HAP-1 (cell line): ENCODE measurements around the gene SMIM3.
"Not testable (repeated sequence)": the region's sequence is repeated elsewhere in the genome, so short reads cannot be mapped to it uniquely, and the experiment has no call there.

ENCODE experiments used
- DNase-seq, 2 experiments: peaks; one replicate each; pipeline ENCODE4 v3.0.0-alpha.2; 2016 to 2020; ENCODE audit warnings: low spot score in 2 of 2
- H3K27me3 ChIP-seq: fragments of 250-450 bp; sonication (Bioruptor Pico); 2 replicates; pipeline ENCODE4 v1.5.1; 2020; ENCODE audit warnings: low read depth, mild to moderate bottlenecking, moderate library complexity
- H3K36me3 ChIP-seq: fragments of 250-450 bp; sonication (Bioruptor Pico); replicated peaks from 2 replicates; pipeline ENCODE4 v1.5.1; 2020; ENCODE audit warnings: mild to moderate bottlenecking
- H3K4me1 ChIP-seq: fragments of 250-450 bp; sonication (Bioruptor Pico); 2 replicates; pipeline ENCODE4 v1.5.1; 2020; ENCODE audit warnings: mild to moderate bottlenecking
- H3K4me3 ChIP-seq: fragments of 250-450 bp; sonication (Bioruptor Pico); 2 replicates; pipeline ENCODE4 v1.5.1; 2020; ENCODE audit warnings: mild to moderate bottlenecking, moderate library complexity
- H3K9me3 ChIP-seq: fragments of 250-450 bp; sonication (Bioruptor Pico); 2 replicates; pipeline ENCODE4 v1.5.1; 2020; ENCODE audit warnings: mild to moderate bottlenecking, moderate library complexity
- in situ Hi-C: fragments of 300-500 bp; cut with MboI; formaldehyde crosslinking; loops from 3 replicates; pipeline ENCODE4 v1.14.3; 2020; ENCODE audit warnings: low sequenced_read_pairs, inconsistent platforms, mixed read lengths

The SMIM3 gene

GRCh38 chr5:150845185-150845859, 66.8 kb downstream of the SMIM3 start:
- DNase-seq, H3K4me1 ChIP-seq, H3K4me3 ChIP-seq, H3K9me3 ChIP-seq, H3K36me3 ChIP-seq, H3K27me3 ChIP-seq: not testable (repeated sequence)
- in situ Hi-C loops = loop anchor here (5.0 to 10.0 kb wide), 2 partner anchors 283 to 391 kb away; no protein-coding TSS in a partner anchor

GRCh38 chr5:150846308-150846653, 67.7 kb downstream of the SMIM3 start, which contains the start of gene IRGM:
Gene IRGM (plus strand): TSS chr5:150846521. CDS start chr5:150848124, 1,603 bp downstream.
- H3K4me3 ChIP-seq, DNase-seq, H3K36me3 ChIP-seq, H3K9me3 ChIP-seq, H3K4me1 ChIP-seq, H3K27me3 ChIP-seq: not testable (repeated sequence)
- in situ Hi-C loops = loop anchor here (5.0 to 10.0 kb wide), 2 partner anchors 284 to 391 kb away; no protein-coding TSS in a partner anchor
